ENCODE data around the gene LRP8.

LRP8 gene

GRCh38 chr1:53321366-53321765 is 6.5 kb downstream of the LRP8 start:
- no peak for DNase-seq

GRCh38 chr1:53320646-53321045 is 7.2 kb downstream of the LRP8 start:
- no peak for DNase-seq

- DNase-seq = no peak
Measured at GRCh38 chr1:53319296-53320101, 8.4 kb downstream of the LRP8 start.

GRCh38 chr1:53317646-53318539 is 10.0 kb downstream of the LRP8 start:
- DNase-seq = no peak

GRCh38 chr1:53316766-53317581 is 10.9 kb downstream of the LRP8 start:
- no peak for DNase-seq

GRCh38 chr1:53316424-53316765 is 11.5 kb downstream of the LRP8 start:
- no peak for DNase-seq

- DNase-seq = no peak
Measured at GRCh38 chr1:53315456-53316423, 12.1 kb downstream of the LRP8 start.

GRCh38 chr1:53315046-53315445 is 12.8 kb downstream of the LRP8 start:
- DNase-seq = no peak

- DNase-seq = no peak
Measured at GRCh38 chr1:53314606-53315005, 13.3 kb downstream of the LRP8 start.

GRCh38 chr1:53314096-53314495 is 13.8 kb downstream of the LRP8 start:
- DNase-seq = no peak

- DNase-seq = no peak
Measured at GRCh38 chr1:53313556-53313955, 14.3 kb downstream of the LRP8 start.

- DNase-seq = no peak
Measured at GRCh38 chr1:53311702-53312305, 16.1 kb downstream of the LRP8 start.

- DNase-seq = no peak
Measured at GRCh38 chr1:53310847-53311681, 16.8 kb downstream of the LRP8 start.

- DNase-seq = no peak
Measured at GRCh38 chr1:53309802-53310201, 18.1 kb downstream of the LRP8 start.

GRCh38 chr1:53308506-53308905 is 19.4 kb downstream of the LRP8 start:
- no peak for DNase-seq

GRCh38 chr1:53307037-53307436 is 20.8 kb downstream of the LRP8 start:
- no peak for DNase-seq

- DNase-seq = no peak
Measured at GRCh38 chr1:53306168-53306567, 21.7 kb downstream of the LRP8 start.

GRCh38 chr1:53305650-53306049 is 22.2 kb downstream of the LRP8 start:
- no peak for DNase-seq

- DNase-seq = no peak
Measured at GRCh38 chr1:53304527-53304926, 23.3 kb downstream of the LRP8 start.

GRCh38 chr1:53303726-53304515 is 23.9 kb downstream of the LRP8 start:
- DNase-seq = no peak
